SU-DHL-6 (cell line): ENCODE results near the gene NRG3.

Source experiments
- H2AFZ ChIP-seq: fragments of 200-600 bp; sonication (generic); 2 replicates; pipeline ENCODE4 v1.6.1; 2014; ENCODE audit warnings: low read depth, mild to moderate bottlenecking, moderate library complexity, mixed read lengths, antibody characterized with exemption, low read length; ENCODE audit not compliant: severe bottlenecking
- H3F3A ChIP-seq: fragments of 200-600 bp; shearing (Covaris generic); 2 replicates; pipeline ENCODE4 v1.6.0; 2016; ENCODE audit warnings: antibody characterized with exemption, mild to moderate bottlenecking; ENCODE audit not compliant: insufficient read depth
- H3K27ac ChIP-seq: fragments of 200-600 bp; sonication (generic); 2 replicates; pipeline ENCODE4 v1.5.1; 2016; ENCODE audit warnings: low read depth, mild to moderate bottlenecking, low read length, moderate library complexity, mixed read lengths
- H3K27me3 ChIP-seq: fragments of 200-600 bp; sonication (generic), shearing (Covaris generic); 2 replicates; pipeline ENCODE4 v1.6.0; 2014; ENCODE audit warnings: mild to moderate bottlenecking, low read length
- H3K36me3 ChIP-seq: fragments of 200-600 bp; sonication (generic); 2 replicates; pipeline ENCODE4 v1.6.1; 2014; ENCODE audit warnings: mild to moderate bottlenecking, low read length, mixed read lengths
- H3K4me2 ChIP-seq: fragments of 300-600, 200-600 bp; shearing (Covaris generic), sonication (generic); 2 replicates; pipeline ENCODE4 v1.6.0; 2014; ENCODE audit warnings: low read length, low read depth, mild to moderate bottlenecking; ENCODE audit not compliant: poor library complexity, severe bottlenecking
- H3K4me3 ChIP-seq: fragments of 200-600 bp; sonication (generic); 2 replicates; pipeline ENCODE4 v1.5.1; 2014; ENCODE audit warnings: antibody characterized with exemption, low read length, mild to moderate bottlenecking, mixed read lengths; ENCODE audit not compliant: insufficient read depth, poor library complexity, severe bottlenecking
- H3K79me2 ChIP-seq: fragments of 200-600 bp; sonication (generic); 2 replicates; pipeline ENCODE4 v1.6.1; 2014; ENCODE audit warnings: mild to moderate bottlenecking, low read length, moderate library complexity; ENCODE audit not compliant: insufficient read depth
- H3K9ac ChIP-seq: fragments of 200-600 bp; sonication (generic); 2 replicates; pipeline ENCODE4 v1.7.0; 2014; ENCODE audit warnings: mild to moderate bottlenecking, low read length
- H3K9me2 ChIP-seq: fragments of 200-600 bp; sonication (generic); replicated peaks from 2 replicates; pipeline ENCODE4 v1.6.1; 2014; ENCODE audit warnings: low read length; ENCODE audit not compliant: insufficient read depth
- H3K9me3 ChIP-seq: fragments of 200-600 bp; sonication (generic); 2 replicates; pipeline ENCODE4 v1.6.1; 2014; ENCODE audit warnings: low read length, mixed read lengths; ENCODE audit not compliant: insufficient read depth
- H4K20me1 ChIP-seq: fragments of 200-600 bp; sonication (generic); 2 replicates; pipeline ENCODE4 v1.6.1; 2014; ENCODE audit warnings: low read depth, mild to moderate bottlenecking, antibody characterized with exemption, low read length, moderate library complexity, mixed read lengths
- EZH2phosphoT487 ChIP-seq: fragments of 200-600 bp; sonication (generic), shearing (Covaris generic); conservative IDR thresholded peaks from 2 replicates; pipeline ENCODE4 v1.6.1; 2018; ENCODE audit warnings: mild to moderate bottlenecking, antibody characterized with exemption, low read length, moderate library complexity, mixed read lengths
- TF ChIP-seq, protein P1 (sequence below): fragments of 200-600 bp; sonication (generic); IDR thresholded peaks from one replicate; pipeline ENCODE4 v1.5.1; 2017; ENCODE audit warnings: antibody characterized with exemption, mild to moderate bottlenecking, low read length, moderate library complexity; ENCODE audit not compliant: insufficient read depth, poor library complexity, severe bottlenecking

Gene NRG3

DNA sequence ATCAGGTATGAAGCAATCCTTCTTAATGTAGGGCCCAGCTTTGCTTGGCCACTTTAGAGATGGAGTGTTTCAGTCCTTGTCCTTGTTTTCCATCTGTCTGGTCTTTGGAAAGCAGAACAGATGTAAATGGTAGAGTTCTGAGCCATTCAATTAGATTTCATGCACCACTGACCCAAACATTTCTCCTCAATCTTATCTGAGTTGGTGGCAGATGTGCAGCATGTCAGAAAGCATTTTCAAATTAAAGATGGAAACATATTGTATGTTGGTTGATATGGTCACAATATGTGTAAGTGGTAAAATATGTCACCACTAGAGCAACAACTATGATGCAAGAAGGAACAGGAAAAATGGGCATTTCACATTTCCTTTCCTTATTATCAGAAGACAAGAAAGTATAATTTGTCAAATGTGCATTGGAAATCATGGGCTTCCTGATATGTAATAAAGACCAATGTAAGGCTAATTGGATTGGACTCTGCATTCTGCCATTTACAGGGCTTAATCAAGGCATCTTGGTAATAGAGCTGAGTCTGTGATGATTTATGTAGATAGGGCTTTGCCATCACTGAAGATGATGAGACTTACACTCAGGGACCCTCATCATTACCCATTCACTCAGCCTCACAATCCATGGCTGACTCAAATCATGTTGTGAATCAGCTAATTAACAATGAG is 750.7 kb downstream of the NRG3 start:
- Histone ChIP-seq H3K27ac (no peak overlapping the region), H3K79me2 (no peaks in the 10 kb centered on the region), H3K9me3 (no peaks in the 10 kb centered on the region), H3K4me3 (no peak overlapping the region), H3K9me2 (no peaks in the 10 kb centered on the region), H3K4me2 (no peak overlapping the region), H2AFZ (no peak overlapping the region), H3F3A (no peaks in the 10 kb centered on the region), H3K36me3 (no peaks in the 10 kb centered on the region), H3K9ac (no peak overlapping the region), H4K20me1 (no peaks in the 10 kb centered on the region), H3K27me3 (no peaks in the 10 kb centered on the region)
- no peak for TF ChIP-seq EZH2phosphoT487
- TF ChIP-seq, protein P1, sequence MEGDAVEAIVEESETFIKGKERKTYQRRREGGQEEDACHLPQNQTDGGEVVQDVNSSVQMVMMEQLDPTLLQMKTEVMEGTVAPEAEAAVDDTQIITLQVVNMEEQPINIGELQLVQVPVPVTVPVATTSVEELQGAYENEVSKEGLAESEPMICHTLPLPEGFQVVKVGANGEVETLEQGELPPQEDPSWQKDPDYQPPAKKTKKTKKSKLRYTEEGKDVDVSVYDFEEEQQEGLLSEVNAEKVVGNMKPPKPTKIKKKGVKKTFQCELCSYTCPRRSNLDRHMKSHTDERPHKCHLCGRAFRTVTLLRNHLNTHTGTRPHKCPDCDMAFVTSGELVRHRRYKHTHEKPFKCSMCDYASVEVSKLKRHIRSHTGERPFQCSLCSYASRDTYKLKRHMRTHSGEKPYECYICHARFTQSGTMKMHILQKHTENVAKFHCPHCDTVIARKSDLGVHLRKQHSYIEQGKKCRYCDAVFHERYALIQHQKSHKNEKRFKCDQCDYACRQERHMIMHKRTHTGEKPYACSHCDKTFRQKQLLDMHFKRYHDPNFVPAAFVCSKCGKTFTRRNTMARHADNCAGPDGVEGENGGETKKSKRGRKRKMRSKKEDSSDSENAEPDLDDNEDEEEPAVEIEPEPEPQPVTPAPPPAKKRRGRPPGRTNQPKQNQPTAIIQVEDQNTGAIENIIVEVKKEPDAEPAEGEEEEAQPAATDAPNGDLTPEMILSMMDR, result no peak

DNA sequence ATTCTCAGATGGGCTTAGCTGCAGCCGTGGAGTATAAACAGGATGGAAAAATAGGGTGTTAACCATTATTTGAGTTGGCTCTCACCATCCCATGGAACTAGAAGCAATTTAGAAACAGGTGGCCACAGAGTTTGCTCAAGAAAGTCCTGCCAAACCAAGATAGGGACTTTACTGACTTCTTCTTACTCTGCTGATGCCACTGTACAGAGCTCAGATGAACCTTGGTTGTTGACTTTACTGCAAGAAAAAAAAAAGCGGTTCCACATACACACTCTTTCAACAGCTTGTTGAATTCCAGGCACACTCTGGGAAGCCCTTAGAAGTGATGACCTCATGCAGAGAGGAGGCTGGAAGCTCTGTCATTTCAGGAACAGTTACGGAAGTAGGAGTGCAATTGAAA is 753.4 kb downstream of the NRG3 start:
- no peak overlapping the region for H3K4me3 ChIP-seq
- H3K79me2 ChIP-seq, result no peaks in the 10 kb centered on the region
- H3K27ac ChIP-seq, result no peak overlapping the region
- no peaks in the 10 kb centered on the region for H3K36me3 ChIP-seq
- no peaks in the 10 kb centered on the region for H3K9me2 ChIP-seq
- no peak overlapping the region for H3K9ac ChIP-seq
- no peaks in the 10 kb centered on the region for H3K9me3 ChIP-seq
- no peaks in the 10 kb centered on the region for H3K27me3 ChIP-seq
- H4K20me1 ChIP-seq, result no peaks in the 10 kb centered on the region
- no peaks in the 10 kb centered on the region for H3F3A ChIP-seq
- H2AFZ ChIP-seq, result no peak overlapping the region
- H3K4me2 ChIP-seq, result no peak overlapping the region
- TF ChIP-seq, protein P1, result no peak
- TF ChIP-seq EZH2phosphoT487, result no peak

- Histone ChIP-seq H3K4me2 (no peak overlapping the region), H4K20me1 (no peaks in the 10 kb centered on the region), H3K9ac (no peak overlapping the region), H3K36me3 (no peaks in the 10 kb centered on the region), H3K27ac (no peak overlapping the region), H3K4me3 (no peak overlapping the region), H3K9me3 (no peaks in the 10 kb centered on the region), H2AFZ (no peak overlapping the region), H3K79me2 (no peaks in the 10 kb centered on the region), H3F3A (no peaks in the 10 kb centered on the region), H3K9me2 (no peaks in the 10 kb centered on the region), H3K27me3 (no peaks in the 10 kb centered on the region)
- no peak for TF ChIP-seq EZH2phosphoT487
- TF ChIP-seq, protein P1, result no peak
Observed at GRCh38 chr10:82643076-82643475, 768.1 kb downstream of the NRG3 start.
